RWPE2 (cell line): Measurements from ENCODE around the gene ZNF236.

Experiments used
- ATAC-seq: fragments of 200-7000 bp; cut with Tn5 transposase; 3 replicates; pipeline ENCODE4 v1.9.1; 2021; ENCODE audit warnings: low read depth
- DNase-seq: peaks from one replicate; pipeline ENCODE4 v3.0.0-alpha.2; 2020; ENCODE audit warnings: low spot score
- H3K27ac ChIP-seq: fragments of 450-650 bp; 2 replicates; pipeline ENCODE4 v1.5.1; 2017; ENCODE audit warnings: mild to moderate bottlenecking; ENCODE audit not compliant: poor library complexity, severe bottlenecking
- H3K27me3 ChIP-seq: fragments of 250-450 bp; sonication (Bioruptor Pico); 2 replicates; pipeline ENCODE4 v1.5.1; 2021; ENCODE audit warnings: mild to moderate bottlenecking, moderate library complexity; ENCODE audit not compliant: insufficient read depth, poor library complexity, severe bottlenecking
- H3K36me3 ChIP-seq: fragments of 250-450 bp; sonication (Bioruptor Pico); 2 replicates; pipeline ENCODE4 v1.5.1; 2020; ENCODE audit warnings: low read depth, mild to moderate bottlenecking, moderate library complexity
- H3K4me1 ChIP-seq: fragments of 250-450 bp; sonication (Bioruptor Pico); 2 replicates; pipeline ENCODE4 v1.5.1; 2021; ENCODE audit warnings: mild to moderate bottlenecking, moderate library complexity; ENCODE audit not compliant: insufficient read depth, poor library complexity, severe bottlenecking
- H3K4me3 ChIP-seq: fragments of 250-450 bp; sonication (Bioruptor Pico); 2 replicates; pipeline ENCODE4 v1.5.1; 2021; ENCODE audit warnings: mild to moderate bottlenecking, moderate library complexity; ENCODE audit not compliant: severe bottlenecking
- H3K9me3 ChIP-seq: fragments of 250-450 bp; sonication (Bioruptor Pico); 2 replicates; pipeline ENCODE4 v1.5.1; 2021; ENCODE audit warnings: mild to moderate bottlenecking, moderate library complexity; ENCODE audit not compliant: severe bottlenecking
- TF ChIP-seq, protein P1 (sequence below): fragments of 450-650 bp; IDR thresholded peaks from one replicate; pipeline ENCODE4 v1.5.1; 2017; ENCODE audit warnings: mild to moderate bottlenecking, moderate library complexity; ENCODE audit not compliant: poor library complexity, severe bottlenecking

ZNF236 gene

DNA sequence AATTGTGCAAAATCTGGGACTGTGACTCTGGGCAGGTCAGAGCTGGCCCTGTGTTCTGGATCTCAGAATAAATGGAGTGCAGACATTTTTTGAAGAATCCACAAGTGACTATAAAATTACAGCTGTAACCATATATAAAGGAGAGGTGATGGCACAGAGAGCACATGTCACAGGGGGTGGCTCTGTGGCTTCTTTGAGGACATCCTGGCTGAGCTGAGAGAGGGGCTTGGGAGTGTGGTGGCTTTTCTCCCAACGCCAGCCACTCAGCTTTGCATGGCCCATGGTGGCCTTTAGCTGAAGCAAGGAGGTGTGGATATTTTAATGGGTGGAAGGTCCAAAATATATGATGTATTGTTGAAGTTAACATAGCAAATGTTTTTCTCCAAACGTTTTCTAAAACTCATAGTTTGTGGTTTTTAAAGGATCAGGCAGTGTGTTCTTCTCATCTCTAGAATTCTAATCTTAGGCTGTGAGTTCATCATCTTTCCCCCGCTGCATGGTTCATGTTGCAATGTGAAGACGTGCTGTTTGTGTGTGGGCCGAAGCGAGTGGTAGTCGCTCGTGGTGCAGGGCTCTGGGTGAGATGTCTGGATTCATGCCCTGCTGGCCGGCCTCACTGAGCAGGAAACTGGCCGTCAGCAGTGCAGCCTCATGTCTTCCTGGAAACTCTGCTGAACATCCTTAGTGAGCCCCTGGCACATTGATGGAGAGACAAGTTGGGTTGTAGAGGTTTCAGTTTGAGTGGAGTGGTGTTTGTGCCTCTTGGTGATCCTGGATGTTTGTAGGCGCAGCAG, 109.9 kb downstream of the ZNF236 start:
- H3K4me3 ChIP-seq, result no peak overlapping the region
- no peak for DNase-seq
- TF ChIP-seq, protein P1, sequence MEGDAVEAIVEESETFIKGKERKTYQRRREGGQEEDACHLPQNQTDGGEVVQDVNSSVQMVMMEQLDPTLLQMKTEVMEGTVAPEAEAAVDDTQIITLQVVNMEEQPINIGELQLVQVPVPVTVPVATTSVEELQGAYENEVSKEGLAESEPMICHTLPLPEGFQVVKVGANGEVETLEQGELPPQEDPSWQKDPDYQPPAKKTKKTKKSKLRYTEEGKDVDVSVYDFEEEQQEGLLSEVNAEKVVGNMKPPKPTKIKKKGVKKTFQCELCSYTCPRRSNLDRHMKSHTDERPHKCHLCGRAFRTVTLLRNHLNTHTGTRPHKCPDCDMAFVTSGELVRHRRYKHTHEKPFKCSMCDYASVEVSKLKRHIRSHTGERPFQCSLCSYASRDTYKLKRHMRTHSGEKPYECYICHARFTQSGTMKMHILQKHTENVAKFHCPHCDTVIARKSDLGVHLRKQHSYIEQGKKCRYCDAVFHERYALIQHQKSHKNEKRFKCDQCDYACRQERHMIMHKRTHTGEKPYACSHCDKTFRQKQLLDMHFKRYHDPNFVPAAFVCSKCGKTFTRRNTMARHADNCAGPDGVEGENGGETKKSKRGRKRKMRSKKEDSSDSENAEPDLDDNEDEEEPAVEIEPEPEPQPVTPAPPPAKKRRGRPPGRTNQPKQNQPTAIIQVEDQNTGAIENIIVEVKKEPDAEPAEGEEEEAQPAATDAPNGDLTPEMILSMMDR, result no peak
- H3K27me3 ChIP-seq, result no peaks in the 10 kb centered on the region
- no peaks in the 10 kb centered on the region for H3K4me1 ChIP-seq
- no peaks in the 10 kb centered on the region for H3K9me3 ChIP-seq
- peaks cover 50% of the 10 kb centered on the region for H3K36me3 ChIP-seq
- no peak overlapping the region for H3K27ac ChIP-seq
- ATAC-seq, result no peak

DNA sequence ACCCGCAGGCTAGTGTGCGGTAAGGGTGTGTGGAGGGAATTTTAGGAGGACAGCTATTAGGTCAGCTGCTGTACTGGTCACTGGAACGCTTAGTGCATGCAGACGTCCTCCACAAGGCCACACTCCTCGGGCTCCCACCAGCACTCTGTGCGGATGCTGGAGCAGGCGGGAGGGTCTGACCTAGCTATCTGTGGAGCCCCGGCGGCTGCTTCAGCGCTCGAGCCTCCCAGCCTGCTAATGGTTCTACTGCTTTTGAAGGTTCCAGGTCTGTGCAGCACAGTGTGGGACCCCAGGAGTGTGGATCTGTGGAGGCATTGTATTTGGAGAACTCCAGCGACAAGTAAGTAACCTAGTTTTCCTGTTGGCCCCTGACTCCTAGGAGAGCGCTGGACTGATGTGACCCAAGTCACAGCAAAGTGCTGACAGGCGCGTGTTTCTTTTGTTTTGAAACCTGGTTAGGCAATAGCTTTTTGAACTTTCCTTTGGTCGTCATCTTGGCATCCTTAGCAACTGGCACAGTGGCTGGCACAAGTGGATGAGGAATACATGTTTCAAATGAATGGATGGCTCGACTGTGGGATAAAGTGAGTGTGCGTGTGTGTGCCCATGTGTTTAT, 113.5 kb downstream of the ZNF236 start:
- Histone ChIP-seq H3K27me3 (no peaks in the 10 kb centered on the region), H3K9me3 (no peaks in the 10 kb centered on the region), H3K4me1 (no peaks in the 10 kb centered on the region), H3K36me3 (peaks cover 29% of the 10 kb centered on the region), H3K4me3 (no peak overlapping the region), H3K27ac (no peak overlapping the region)
- TF ChIP-seq, protein P1, result no peak
- DNase-seq, result no peak
- ATAC-seq, result no peak

DNA sequence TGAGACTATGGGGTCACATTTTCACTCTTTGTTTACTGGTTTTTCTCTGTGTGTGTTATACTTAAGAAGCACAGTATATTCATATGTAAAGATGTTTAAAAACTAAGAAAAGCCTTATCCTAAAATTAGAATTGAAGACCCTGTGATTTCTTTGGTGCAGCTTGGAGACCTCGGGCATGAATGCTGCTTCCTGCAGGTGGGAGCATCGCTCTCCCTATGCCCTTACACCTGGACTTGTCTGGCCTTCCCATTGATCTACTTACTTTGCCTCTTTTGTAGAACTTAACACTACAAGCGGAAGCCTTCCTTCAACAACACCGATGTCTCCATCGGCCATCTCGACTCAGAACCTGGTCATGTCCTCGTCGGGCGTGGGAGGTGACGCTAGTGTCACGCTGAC, 114.5 kb downstream of the ZNF236 start:
- H3K4me1 ChIP-seq, result no peaks in the 10 kb centered on the region
- peaks cover 27% of the 10 kb centered on the region for H3K36me3 ChIP-seq
- no peak overlapping the region for H3K27ac ChIP-seq
- no peak for ATAC-seq
- no peak for DNase-seq
- H3K9me3 ChIP-seq, result no peaks in the 10 kb centered on the region
- no peaks in the 10 kb centered on the region for H3K27me3 ChIP-seq
- TF ChIP-seq, protein P1, result no peak
- H3K4me3 ChIP-seq, result no peak overlapping the region

DNA sequence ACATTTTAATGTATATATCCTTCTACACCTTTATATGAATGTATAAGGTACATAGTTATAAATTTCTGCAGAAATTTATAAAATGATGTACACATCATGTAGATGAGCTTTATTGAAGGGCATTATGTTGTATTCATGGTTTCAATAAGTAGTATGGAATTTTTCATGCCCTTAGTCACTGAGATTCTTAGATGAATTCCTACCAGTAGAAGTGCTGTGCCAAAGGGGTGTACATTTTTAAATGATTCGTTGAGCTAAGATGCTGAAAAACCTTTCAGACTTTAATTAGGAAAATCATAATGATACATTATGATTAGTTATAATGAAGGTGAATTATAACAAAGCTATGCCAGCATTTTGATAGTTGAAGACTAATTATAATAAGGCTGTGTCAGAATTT, 115.2 kb downstream of the ZNF236 start:
- H3K4me1 ChIP-seq, result no peaks in the 10 kb centered on the region
- peaks cover 25% of the 10 kb centered on the region for H3K36me3 ChIP-seq
- no peaks in the 10 kb centered on the region for H3K9me3 ChIP-seq
- H3K27ac ChIP-seq, result no peak overlapping the region
- H3K27me3 ChIP-seq, result no peaks in the 10 kb centered on the region
- no peak for DNase-seq
- TF ChIP-seq, protein P1, result no peak
- H3K4me3 ChIP-seq, result no peak overlapping the region
- ATAC-seq, result no peak

DNA sequence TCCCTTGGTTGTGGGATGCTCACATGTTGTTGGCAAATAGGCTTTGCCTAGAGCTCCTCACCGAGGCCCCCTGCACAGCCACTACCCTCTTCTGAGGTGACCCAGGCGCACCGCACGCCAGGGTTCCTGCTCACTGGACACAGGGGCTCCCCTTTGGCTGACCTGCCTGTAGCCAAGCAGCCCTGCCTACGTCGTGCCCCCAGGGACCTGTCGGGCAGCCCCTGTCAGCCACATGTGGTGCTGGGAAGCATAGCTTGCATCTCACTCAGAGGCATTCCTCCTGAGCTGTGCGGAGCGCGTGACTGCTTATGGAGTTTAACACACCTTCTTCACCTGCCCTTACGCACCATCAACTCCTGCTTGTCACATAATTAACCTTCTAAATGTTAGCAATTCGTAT, 116.3 kb downstream of the ZNF236 start:
- DNase-seq (no peak), ATAC-seq (no peak)
- TF ChIP-seq, protein P1, result no peak
- Histone ChIP-seq H3K9me3 (no peaks in the 10 kb centered on the region), H3K4me3 (no peak overlapping the region), H3K36me3 (peaks cover 28% of the 10 kb centered on the region), H3K27me3 (no peaks in the 10 kb centered on the region), H3K27ac (no peak overlapping the region), H3K4me1 (no peaks in the 10 kb centered on the region)
